SK-N-SH (cell line): ENCODE measurements around the gene TEAD4.

ENCODE experiments used
- CHD2 ChIP-seq: fragments of 150-350 bp; IDR thresholded peaks from 2 replicates; pipeline ENCODE4 v1.6.1; 2018; ENCODE audit warnings: low read length; ENCODE audit not compliant: partially characterized antibody
- ELF1 ChIP-seq: IDR thresholded peaks from 2 replicates; pipeline ENCODE4 v1.4.0; 2012
- EP300 ChIP-seq, 2 experiments: IDR thresholded peaks; 2 replicates each; pipeline versions ENCODE4 v1.4.0 to v1.6.1; 2012; ENCODE audit warnings: borderline replicate concordance in 1 of 2, low read depth in 1 of 2, low read length in 1 of 2
- EZH2phosphoT487 ChIP-seq: fragments of 200-600 bp; sonication (generic); IDR thresholded peaks from 2 replicates; pipeline ENCODE4 v1.6.1; 2017; ENCODE audit warnings: low read depth, mixed run types, mild to moderate bottlenecking, antibody characterized with exemption, moderate library complexity, borderline replicate concordance
- JUND ChIP-seq: IDR thresholded peaks from 2 replicates; pipeline ENCODE4 v1.4.0; 2012
- MXI1 ChIP-seq: IDR thresholded peaks from 2 replicates; pipeline ENCODE4 v1.6.1; 2012; ENCODE audit warnings: mild to moderate bottlenecking, low read depth, low read length, improper control_type of control experiment
- NFIC ChIP-seq: IDR thresholded peaks from 2 replicates; pipeline ENCODE4 v1.4.0; 2012; ENCODE audit warnings: borderline replicate concordance
- POLR2AphosphoS5 ChIP-seq: IDR thresholded peaks from 2 replicates; pipeline ENCODE4 v1.6.1; 2012; ENCODE audit warnings: low read depth, low read length
- RAD21 ChIP-seq: IDR thresholded peaks from 2 replicates; pipeline ENCODE4 v1.6.1; 2012; ENCODE audit warnings: mild to moderate bottlenecking, low read length
- TAF1 ChIP-seq: IDR thresholded peaks from 2 replicates; pipeline ENCODE4 v1.6.1; 2012; ENCODE audit warnings: low read depth, mild to moderate bottlenecking, low read length, moderate library complexity, borderline replicate concordance
- USF1 ChIP-seq: IDR thresholded peaks from 2 replicates; pipeline ENCODE4 v1.4.0; 2012; ENCODE audit warnings: low read depth, borderline replicate concordance
- YY1 ChIP-seq: IDR thresholded peaks from 2 replicates; pipeline ENCODE4 v1.4.0; 2012; ENCODE audit warnings: low read depth, mild to moderate bottlenecking
- TF ChIP-seq, protein P1 (sequence below): fragments of 200-600 bp; sonication (generic); IDR thresholded peaks from 2 replicates; pipeline ENCODE4 v1.6.1; 2017; ENCODE audit warnings: antibody characterized with exemption, mild to moderate bottlenecking, moderate library complexity
- TF ChIP-seq, protein P2 (sequence below): IDR thresholded peaks from 2 replicates; pipeline ENCODE4 v1.6.1; 2012; ENCODE audit warnings: mild to moderate bottlenecking, low read depth, low read length, moderate library complexity

GRCh38 chr12:3075315-3075714, 116.1 kb downstream of the TEAD4 start:
- TF ChIP-seq EP300 (IDR thresholded peaks at IDR 0.05; ENCODE audit: borderline replicate concordance in 1 of 2, low read depth in 1 of 2, low read length in 1 of 2), result no peak
- TF ChIP-seq TAF1, result no peak
- no peak for TF ChIP-seq JUND
- TF ChIP-seq YY1, result no peak
- TF ChIP-seq MXI1, result no peak
- TF ChIP-seq, protein P1, sequence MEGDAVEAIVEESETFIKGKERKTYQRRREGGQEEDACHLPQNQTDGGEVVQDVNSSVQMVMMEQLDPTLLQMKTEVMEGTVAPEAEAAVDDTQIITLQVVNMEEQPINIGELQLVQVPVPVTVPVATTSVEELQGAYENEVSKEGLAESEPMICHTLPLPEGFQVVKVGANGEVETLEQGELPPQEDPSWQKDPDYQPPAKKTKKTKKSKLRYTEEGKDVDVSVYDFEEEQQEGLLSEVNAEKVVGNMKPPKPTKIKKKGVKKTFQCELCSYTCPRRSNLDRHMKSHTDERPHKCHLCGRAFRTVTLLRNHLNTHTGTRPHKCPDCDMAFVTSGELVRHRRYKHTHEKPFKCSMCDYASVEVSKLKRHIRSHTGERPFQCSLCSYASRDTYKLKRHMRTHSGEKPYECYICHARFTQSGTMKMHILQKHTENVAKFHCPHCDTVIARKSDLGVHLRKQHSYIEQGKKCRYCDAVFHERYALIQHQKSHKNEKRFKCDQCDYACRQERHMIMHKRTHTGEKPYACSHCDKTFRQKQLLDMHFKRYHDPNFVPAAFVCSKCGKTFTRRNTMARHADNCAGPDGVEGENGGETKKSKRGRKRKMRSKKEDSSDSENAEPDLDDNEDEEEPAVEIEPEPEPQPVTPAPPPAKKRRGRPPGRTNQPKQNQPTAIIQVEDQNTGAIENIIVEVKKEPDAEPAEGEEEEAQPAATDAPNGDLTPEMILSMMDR, result no peak
- no peak for TF ChIP-seq EZH2phosphoT487
- TF ChIP-seq CHD2, result no peak
- TF ChIP-seq, protein P2, sequence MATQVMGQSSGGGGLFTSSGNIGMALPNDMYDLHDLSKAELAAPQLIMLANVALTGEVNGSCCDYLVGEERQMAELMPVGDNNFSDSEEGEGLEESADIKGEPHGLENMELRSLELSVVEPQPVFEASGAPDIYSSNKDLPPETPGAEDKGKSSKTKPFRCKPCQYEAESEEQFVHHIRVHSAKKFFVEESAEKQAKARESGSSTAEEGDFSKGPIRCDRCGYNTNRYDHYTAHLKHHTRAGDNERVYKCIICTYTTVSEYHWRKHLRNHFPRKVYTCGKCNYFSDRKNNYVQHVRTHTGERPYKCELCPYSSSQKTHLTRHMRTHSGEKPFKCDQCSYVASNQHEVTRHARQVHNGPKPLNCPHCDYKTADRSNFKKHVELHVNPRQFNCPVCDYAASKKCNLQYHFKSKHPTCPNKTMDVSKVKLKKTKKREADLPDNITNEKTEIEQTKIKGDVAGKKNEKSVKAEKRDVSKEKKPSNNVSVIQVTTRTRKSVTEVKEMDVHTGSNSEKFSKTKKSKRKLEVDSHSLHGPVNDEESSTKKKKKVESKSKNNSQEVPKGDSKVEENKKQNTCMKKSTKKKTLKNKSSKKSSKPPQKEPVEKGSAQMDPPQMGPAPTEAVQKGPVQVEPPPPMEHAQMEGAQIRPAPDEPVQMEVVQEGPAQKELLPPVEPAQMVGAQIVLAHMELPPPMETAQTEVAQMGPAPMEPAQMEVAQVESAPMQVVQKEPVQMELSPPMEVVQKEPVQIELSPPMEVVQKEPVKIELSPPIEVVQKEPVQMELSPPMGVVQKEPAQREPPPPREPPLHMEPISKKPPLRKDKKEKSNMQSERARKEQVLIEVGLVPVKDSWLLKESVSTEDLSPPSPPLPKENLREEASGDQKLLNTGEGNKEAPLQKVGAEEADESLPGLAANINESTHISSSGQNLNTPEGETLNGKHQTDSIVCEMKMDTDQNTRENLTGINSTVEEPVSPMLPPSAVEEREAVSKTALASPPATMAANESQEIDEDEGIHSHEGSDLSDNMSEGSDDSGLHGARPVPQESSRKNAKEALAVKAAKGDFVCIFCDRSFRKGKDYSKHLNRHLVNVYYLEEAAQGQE, result no peak
- no peak for TF ChIP-seq USF1
- no peak for TF ChIP-seq POLR2AphosphoS5
- no peak for TF ChIP-seq ELF1
- TF ChIP-seq RAD21, result no peak
- TF ChIP-seq NFIC, result no peak
